Epithelial cell of esophagus (primary cell): ENCODE data around the gene ITGB2.

ENCODE experiments used
- DNase-seq: peaks from one replicate; pipeline ENCODE4 v3.0.0; 2010; ENCODE audit warnings: low read depth
- H3K4me3 ChIP-seq: 2 replicates; pipeline ENCODE4 v1.5.1; 2011; ENCODE audit warnings: mild to moderate bottlenecking, low read length, control low read depth
- CTCF ChIP-seq: IDR thresholded peaks from 2 replicates; pipeline ENCODE4 v1.5.1; 2011; ENCODE audit warnings: low read depth, mild to moderate bottlenecking, low read length, control low read depth, inconsistent platforms; ENCODE audit not compliant: insufficient read depth; ENCODE audit errors: missing control alignments

Gene ITGB2

GRCh38 chr21:44874240-44874496, 46.5 kb downstream of the ITGB2 start:
- no peak for TF ChIP-seq CTCF
- no peak for DNase-seq
- peak overlapping the region; percentile 43 for H3K4me3 ChIP-seq

- DNase-seq = peak; percentile 97
- no peak for TF ChIP-seq CTCF
- H3K4me3 ChIP-seq = peak within 1 kb of the TSS; percentile 70
These were observed 47.1 kb downstream of the ITGB2 start, which contains the start of gene PTTG1IP for GRCh38 chr21:44873356-44874239. Gene PTTG1IP, minus strand, starts transcription at chr21:44873690. Its CDS starts 74 bp downstream, at chr21:44873616.

GRCh38 chr21:44872649-44873355, 47.9 kb downstream of the ITGB2 start:
- H3K4me3 ChIP-seq = peak overlapping the region; percentile 70
- TF ChIP-seq CTCF = no peak
- peak; percentile 24 for DNase-seq

- H3K4me3 ChIP-seq = peak overlapping the region; percentile 70
- no peak for TF ChIP-seq CTCF
- DNase-seq = peak; percentile 45
These were observed 48.4 kb downstream of the ITGB2 start for GRCh38 chr21:44872323-44872648.

GRCh38 chr21:44871576-44872269, 49.0 kb downstream of the ITGB2 start:
- TF ChIP-seq CTCF = no peak
- DNase-seq = peak; percentile 94
- H3K4me3 ChIP-seq = peak overlapping the region; percentile 70

GRCh38 chr21:44870748-44871495, 49.8 kb downstream of the ITGB2 start:
- no peak for TF ChIP-seq CTCF
- H3K4me3 ChIP-seq = no peak overlapping the region
- peak; percentile 53 for DNase-seq
